Inflammatory macrophage treated with lipopolysaccharide for 1 hour (primary cell): Measurements from ENCODE around the gene THY1.
"Not testable (repeated sequence)": the region's sequence is repeated elsewhere in the genome, so short reads cannot be mapped to it uniquely, and the experiment has no call there.

Experiments
- DNase-seq, 2 donors: peaks; one replicate each; pipeline ENCODE4 v3.0.0-alpha.2; 2020 to 2022

The THY1 gene

DNA sequence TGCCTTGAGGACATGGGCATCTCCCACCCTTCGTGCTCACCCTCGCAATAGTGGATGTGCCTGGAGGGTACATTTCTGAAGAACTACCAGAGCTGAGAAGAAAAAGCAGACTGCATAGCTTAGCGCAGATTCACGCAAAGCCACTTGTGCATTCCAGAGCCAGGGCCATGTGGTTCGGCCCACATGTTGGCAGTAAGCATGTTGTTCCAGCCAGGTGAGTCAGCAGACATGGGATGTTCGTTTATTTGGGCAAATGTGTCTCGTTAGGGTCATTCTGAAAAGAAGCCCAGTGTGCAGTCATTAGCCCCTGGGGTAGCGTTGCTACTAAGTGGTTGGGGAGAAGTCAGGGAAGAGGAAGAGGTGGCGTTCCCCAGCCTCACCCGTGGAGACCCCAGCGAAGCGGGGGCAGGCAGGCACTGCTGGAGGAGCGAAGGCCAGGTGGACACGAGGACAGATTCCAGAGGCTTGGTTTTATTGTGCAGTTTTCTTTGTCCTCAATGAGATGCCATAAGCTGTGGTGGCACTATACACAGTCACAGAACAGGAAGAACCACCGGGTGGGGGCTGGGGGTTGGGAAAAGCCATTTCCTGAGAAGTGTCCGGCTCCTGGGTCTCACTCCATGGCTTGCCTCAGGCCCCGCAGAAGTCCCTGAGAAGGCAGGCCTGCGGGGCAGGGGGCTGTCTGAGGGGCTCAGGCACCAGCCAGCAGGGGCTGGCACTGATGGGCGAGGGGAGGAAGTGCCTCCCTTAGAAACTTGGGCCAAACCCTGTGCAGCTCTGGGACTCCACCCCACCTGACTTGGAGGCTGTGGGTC is 5.0 kb downstream of the THY1 start:
- DNase-seq: no peak

- DNase-seq: no peak
Observed at GRCh38 chr11:119416606-119417580, 6.1 kb downstream of the THY1 start.

DNA sequence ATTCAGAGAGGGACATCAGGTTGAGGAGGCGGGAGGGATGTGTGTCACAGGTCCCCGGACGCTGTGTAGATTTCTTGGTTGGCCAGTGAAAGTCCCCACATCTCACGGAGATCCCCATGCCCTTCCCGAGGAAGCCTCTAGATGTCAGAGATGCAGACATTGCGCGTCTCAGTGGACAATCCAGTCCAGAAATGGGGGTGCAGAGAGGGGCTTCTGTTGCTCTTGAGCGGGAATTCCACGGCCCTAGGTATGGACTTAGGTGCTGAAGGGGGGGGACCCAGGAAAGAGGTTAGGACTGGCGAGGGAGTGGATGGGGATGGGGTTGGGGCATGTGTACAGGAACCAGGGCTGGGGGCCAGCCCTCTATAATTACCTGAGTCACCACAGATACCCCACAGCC is 7.0 kb downstream of the THY1 start:
- DNase-seq: no peak

DNA sequence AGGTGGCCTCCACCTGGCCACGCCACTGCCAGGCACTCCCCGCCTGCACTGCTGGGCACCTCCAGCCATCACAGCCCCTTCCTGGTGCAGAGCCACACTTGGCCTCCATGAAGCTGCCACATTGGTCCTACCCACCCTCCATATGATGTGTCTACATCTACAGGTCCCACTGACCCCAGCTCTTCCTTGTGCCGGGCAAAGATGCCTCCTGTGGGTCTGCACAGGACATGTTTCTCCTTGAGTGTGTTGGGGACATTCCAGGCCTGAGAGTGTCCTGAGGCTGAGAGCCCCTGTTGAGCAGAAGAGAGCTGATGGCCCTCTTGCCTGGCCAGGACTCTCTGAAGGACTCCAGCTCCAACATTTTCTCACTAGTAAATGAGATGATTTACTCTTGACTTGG is 7.5 kb downstream of the THY1 start:
- no peak for DNase-seq

- no peak for DNase-seq
Observed at GRCh38 chr11:119414734-119415133, 8.2 kb downstream of the THY1 start.

- no peak for DNase-seq
Observed at GRCh38 chr11:119414321-119414720, 8.7 kb downstream of the THY1 start.

DNA sequence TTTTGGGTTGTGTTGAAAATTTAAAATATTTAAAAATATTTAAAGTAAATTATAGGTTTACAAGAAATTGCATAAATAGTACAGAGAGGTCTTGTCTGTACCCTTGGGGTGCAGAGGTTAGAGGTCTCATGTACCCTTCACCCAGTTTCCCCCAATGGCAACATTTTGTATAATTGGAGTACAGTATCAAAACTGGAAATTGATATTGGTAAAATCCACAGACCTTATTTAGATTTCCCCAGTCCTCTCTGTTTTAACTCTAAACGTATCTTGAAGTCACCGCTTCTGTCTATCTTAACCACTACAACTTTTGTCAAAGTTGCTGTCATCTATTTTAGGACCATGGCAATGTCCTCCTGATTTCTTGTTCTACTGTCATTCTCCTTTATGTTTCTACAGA is 10.9 kb downstream of the THY1 start:
- no peak for DNase-seq

DNA sequence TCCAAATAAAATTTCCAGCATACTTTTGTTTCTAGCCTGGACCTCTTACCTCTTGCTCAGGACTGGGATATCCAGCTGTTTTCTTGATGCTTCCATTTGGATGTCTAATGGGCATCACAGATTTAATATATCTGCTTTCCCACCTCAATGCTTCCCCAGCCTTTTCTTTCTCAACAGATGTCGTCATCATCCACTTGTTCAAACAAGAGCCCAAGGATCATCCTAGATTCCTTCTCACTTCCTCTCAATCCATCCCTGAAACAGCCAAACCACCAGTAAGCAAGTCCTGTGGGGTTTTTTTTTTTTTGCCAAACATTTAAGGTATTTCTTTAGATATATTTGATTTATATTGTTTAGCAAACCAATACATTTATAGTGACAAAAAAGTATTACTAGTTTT is 12.5 kb downstream of the THY1 start:
- no peak for DNase-seq

- DNase-seq: no peak
Observed at GRCh38 chr11:119409731-119410130, 13.2 kb downstream of the THY1 start.

DNA sequence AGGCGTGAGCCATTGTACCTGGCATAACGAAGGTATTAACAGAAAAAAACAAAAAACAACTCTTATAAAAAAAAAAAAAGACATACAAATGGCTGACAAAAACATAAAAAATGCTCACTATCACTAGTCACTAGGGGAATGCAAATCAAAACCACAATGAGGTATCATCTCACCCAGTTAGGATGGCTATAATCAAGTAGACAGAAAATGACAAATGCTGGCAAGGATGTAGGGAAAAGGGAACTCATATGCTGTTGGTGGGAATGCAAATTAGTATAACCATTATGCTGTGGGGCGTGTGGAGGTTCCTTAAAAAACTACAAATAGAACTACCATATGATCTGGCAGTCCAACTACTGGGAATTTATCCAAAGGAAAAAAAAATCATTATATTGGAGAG is 17.0 kb downstream of the THY1 start:
- DNase-seq: peak; percentile 22 to 23

DNA sequence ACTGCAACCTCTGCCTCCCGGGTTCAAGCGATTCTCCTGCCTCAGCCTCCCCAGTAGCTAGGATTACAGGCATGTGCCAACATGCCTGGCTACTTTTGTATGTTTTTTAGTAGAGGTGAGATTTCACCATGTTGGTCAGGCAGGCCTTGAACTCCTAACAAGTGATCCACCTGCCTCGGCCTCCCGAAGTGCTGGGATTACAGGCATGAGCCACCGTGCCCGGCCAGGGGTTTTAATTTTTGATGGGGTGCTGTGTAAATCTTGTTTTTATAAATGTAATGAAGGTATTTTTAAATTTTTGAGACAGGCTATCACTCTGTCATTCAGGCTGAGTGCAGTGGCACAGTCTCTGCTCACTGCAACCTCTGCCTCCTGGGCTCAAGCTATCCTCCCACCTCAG is 17.5 kb downstream of the THY1 start:
- DNase-seq: not testable (repeated sequence)

DNA sequence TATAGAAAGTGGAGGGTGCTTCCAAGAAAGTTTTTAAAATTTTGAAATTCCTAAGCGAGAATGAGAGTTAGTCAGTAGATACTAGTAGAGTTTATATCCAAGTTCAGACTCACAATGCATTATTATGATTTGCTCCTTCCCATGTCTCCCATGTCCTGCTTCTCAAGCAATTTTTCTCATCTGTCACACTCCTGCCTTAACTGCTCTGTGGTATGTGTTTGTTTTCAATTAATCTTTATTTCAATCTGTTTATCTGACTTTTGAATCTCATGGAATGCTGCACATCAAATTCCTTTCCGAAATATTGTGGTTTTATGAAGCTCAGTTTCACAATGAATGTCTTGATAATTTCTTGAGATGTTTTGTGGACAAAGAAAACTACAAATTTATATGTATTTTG is 18.1 kb downstream of the THY1 start:
- DNase-seq: no peak

- no peak for DNase-seq
Observed at GRCh38 chr11:119403021-119403420, 20.0 kb downstream of the THY1 start.

DNA sequence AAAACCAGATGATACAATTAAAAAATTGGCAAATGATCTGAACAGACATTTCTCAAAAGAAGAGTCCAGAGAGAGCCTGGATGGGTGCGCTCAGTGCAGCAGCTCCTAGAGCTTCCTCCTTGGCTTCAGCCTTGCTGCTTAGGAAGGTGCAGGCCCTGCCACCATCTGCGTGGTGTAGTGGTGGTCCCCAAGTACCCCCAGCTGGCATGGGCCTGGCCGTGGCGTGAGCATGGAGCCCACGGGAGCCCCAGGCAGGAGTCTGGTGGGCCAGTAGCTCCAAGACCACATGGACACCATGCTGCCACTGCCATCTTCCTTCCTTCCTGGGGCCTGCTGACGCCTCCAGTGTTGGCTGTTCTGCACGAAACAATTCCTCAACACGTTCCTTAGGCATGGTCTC is 20.5 kb downstream of the THY1 start:
- DNase-seq: no peak

DNA sequence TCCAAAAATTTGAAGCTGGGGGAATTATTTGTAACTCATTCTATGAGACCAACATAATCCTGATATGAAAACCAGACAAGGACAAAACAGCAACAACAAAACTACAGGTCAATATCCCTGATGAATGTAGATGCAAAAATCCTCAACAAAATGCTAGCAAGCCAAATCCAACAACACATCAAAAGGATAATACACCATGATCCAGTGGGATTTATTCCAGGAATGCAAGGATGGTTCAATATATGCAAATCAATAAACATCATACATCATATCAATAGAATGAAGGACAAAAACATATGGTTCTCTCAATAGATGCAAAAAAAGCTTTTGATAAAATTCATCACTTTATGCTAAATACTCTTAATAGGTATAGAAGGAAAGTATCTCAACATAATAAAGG is 22.1 kb downstream of the THY1 start:
- no peak for DNase-seq

- no peak for DNase-seq
Observed at GRCh38 chr11:119397740-119398139, 25.2 kb downstream of the THY1 start.

DNA sequence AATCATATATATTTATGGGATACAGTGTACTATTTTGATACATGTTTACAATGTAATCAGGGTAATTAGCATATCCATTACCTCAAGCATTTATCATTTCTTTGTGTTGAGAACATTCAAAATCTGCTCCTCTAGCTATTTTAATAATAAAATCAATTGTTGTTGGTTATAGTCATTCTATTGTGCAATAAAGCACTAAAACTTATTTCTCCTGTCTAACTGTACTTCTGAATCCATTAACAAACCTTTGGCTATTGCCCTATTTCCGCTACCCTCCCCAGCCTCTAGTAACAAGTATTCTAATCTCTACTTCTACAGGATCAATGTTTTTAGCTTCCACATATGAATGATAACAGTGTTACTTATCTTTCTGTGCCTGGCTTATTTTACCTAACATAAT is 26.1 kb downstream of the THY1 start:
- DNase-seq: no peak

- no peak for DNase-seq
Observed at GRCh38 chr11:119391275-119391674, 31.7 kb downstream of the THY1 start.

DNA sequence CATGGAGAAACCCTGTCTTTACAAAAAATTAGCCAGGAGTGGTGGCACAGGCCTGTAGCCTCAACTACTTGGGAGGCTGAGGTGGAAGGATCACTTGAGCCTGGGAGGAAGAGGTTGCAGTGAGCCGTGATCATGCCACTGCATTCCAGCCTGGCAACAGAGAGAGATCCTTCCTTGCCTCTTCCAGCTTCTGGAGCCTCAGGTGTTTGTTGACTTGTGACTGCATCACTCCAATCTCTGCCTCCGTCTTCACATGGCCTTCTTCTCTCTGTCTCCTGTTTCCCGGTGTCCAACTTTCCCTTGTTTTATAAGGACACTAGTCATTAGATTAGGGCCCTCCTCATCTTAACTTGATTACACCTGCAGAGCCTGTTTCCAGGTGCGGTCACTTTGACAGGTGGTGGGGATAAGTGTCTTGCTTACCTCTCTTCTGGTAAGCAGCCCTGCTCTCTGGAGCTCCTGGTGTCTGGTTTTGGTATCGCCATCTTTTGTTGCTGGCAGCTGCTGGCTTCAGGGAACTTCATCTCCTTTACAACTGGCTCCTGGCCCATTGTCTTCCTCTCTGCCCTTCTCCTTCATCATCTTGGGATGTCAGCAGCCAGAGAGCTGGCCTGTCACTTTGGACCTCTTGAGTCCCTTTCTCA is 33.2 kb downstream of the THY1 start:
- no peak for DNase-seq

DNA sequence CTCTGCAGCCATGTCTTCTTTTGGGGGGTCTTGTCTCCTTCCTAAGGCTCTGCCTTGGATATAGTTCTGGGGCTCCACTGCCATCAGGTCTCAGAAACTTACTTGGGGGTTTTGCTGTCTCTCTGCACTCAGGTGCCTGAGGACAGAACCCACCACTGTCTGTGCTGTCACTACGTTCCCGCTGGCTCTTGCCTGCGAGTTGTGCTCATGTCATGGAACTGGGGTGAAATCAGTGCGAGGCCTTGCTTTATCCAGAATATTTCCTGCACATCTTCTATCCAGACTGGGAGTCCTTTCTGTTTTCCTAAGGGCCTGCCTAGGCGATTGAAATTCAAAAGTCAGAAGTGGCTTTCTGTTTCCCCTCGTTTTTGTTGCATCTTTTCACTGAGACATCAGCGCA is 34.9 kb downstream of the THY1 start:
- no peak for DNase-seq

GRCh38 chr11:119384332-119384731 is 38.6 kb downstream of the THY1 start:
- DNase-seq: no peak

DNA sequence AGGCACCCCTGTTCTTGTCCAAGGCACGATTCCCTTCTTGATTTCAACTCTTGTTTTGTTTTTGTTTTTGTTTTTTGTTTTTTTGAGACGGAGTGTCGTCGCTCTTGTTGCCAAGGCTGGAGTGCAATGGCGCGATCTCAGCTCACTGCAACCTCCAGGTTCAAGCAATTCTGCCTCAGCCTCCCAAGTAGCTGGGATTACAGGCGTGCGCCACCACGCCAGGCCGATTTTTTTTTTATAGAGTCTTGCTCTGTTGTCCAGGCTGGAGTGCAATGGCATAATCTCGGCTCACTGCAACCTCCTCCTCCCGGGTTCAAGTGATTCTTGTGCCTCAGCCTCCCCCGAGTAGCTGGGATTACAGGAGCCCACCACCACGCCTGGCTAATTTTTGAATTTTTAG is 40.5 kb downstream of the THY1 start:
- DNase-seq: not testable (repeated sequence)

DNA sequence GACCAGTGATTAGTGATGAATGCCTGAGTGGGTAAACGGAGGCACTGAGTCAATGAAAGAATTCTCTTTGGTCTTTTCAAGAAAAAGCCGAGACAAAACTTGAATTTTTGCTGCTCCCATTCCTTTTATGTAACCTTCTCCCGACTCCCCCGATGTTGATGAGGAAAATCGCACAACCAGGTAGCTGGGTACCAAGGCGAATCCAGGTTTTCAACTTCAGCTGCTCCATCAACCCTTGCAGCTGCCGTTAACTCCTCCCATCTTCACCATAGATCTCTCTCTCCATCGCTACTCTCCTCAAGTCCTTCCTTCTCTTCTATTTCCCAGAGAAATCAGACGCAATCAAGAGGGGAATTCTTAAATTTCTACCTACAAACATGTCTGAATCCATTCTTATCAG is 40.9 kb downstream of the THY1 start:
- no peak for DNase-seq
